DND-41 (cell line): ENCODE data around the gene MT1H.
"Not testable (repeated sequence)": the region's sequence is repeated elsewhere in the genome, so short reads cannot be mapped to it uniquely, and the experiment has no call there.

Experiments used
- ATAC-seq: fragments of 200-7000 bp; cut with Tn5 transposase; 3 replicates; pipeline ENCODE4 v1.9.1; 2021; ENCODE audit warnings: low read depth; ENCODE audit not compliant: insufficient read depth
- DNase-seq: peaks from one replicate; pipeline ENCODE4 v3.0.0-alpha.2; 2020
- H2AFZ ChIP-seq: 2 replicates; pipeline ENCODE4 v1.6.0; 2012; ENCODE audit warnings: low read depth, low read length
- H3K27ac ChIP-seq: 2 replicates; pipeline ENCODE4 v1.5.1; 2012; ENCODE audit warnings: low read length, inconsistent platforms
- H3K27me3 ChIP-seq: fragments of 200-600 bp; sonication (generic); 2 replicates; pipeline ENCODE4 v1.6.0; 2012; ENCODE audit warnings: low read length, mild to moderate bottlenecking, inconsistent platforms; ENCODE audit not compliant: insufficient read depth, poor library complexity
- H3K36me3 ChIP-seq: 2 replicates; pipeline ENCODE4 v1.5.1; 2012; ENCODE audit warnings: low read length, inconsistent platforms; ENCODE audit not compliant: insufficient read depth
- H3K4me1 ChIP-seq: 2 replicates; pipeline ENCODE4 v1.5.1; 2012; ENCODE audit warnings: mild to moderate bottlenecking, low read length; ENCODE audit not compliant: insufficient read depth
- H3K4me2 ChIP-seq: 2 replicates; pipeline ENCODE4 v1.6.0; 2012; ENCODE audit warnings: mild to moderate bottlenecking, moderate library complexity, low read length, inconsistent platforms; ENCODE audit not compliant: insufficient read depth
- H3K4me3 ChIP-seq, 2 experiments: fragments of 200-600 bp in 1 of 2; shearing (Covaris generic) in 1 of 2; 2 replicates each; pipeline ENCODE4 v1.5.1; 2012 to 2016; ENCODE audit warnings: inconsistent platforms in 2 of 2, low read length in 2 of 2, mild to moderate bottlenecking in 2 of 2, low read depth in 1 of 2, moderate library complexity in 1 of 2
- H3K79me2 ChIP-seq: 2 replicates; pipeline ENCODE4 v1.6.0; 2012; ENCODE audit warnings: low read length, inconsistent platforms; ENCODE audit not compliant: insufficient read depth
- H3K9ac ChIP-seq: 2 replicates; pipeline ENCODE4 v1.6.0; 2012; ENCODE audit warnings: low read depth, mild to moderate bottlenecking, inconsistent platforms, low read length, moderate library complexity
- H3K9me3 ChIP-seq: 2 replicates; pipeline ENCODE4 v1.5.1; 2012; ENCODE audit warnings: low read length, moderate library complexity, mild to moderate bottlenecking, inconsistent platforms; ENCODE audit not compliant: insufficient read depth, severe bottlenecking
- H4K20me1 ChIP-seq: 2 replicates; pipeline ENCODE4 v1.6.0; 2012; ENCODE audit warnings: low read length; ENCODE audit not compliant: insufficient read depth
- EZH2 ChIP-seq: IDR thresholded peaks from 3 replicates; pipeline ENCODE4 v1.6.1; 2012; ENCODE audit warnings: borderline replicate concordance, low read depth, mild to moderate bottlenecking, moderate library complexity, low read length, inconsistent platforms; ENCODE audit not compliant: severe bottlenecking
- TF ChIP-seq, protein P1 (sequence below): IDR thresholded peaks from 2 replicates; pipeline ENCODE4 v1.5.1; 2012; ENCODE audit warnings: borderline replicate concordance, low read length, moderate library complexity, mild to moderate bottlenecking; ENCODE audit not compliant: poor library complexity, severe bottlenecking; ENCODE audit errors: extremely low read depth

MT1H gene

DNA sequence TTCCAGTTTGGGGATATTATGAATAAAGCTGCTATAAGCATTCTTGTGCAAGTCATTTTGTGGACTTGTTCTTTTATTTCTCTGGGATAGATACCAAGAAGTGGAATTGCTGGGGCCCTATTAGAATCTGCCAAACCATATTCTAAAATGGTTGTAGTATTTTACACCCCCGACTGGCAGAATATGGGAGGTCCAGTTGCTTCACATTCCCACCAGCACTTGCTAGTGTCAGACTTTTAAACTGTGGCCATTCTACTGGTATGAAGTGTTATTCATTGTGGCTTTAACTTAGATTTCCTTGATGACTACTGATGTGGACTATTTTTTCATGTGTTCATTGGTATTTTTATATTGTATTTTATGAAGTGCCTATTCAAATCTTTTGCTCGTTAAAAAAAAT is 42.2 kb downstream of the MT1H start:
- H3K36me3 ChIP-seq: no peaks in the 10 kb centered on the region
- no peaks in the 10 kb centered on the region for H4K20me1 ChIP-seq
- peaks cover 8% of the 10 kb centered on the region; the same call in 1 of the 2 replicates for H3K79me2 ChIP-seq
- TF ChIP-seq, protein P1, sequence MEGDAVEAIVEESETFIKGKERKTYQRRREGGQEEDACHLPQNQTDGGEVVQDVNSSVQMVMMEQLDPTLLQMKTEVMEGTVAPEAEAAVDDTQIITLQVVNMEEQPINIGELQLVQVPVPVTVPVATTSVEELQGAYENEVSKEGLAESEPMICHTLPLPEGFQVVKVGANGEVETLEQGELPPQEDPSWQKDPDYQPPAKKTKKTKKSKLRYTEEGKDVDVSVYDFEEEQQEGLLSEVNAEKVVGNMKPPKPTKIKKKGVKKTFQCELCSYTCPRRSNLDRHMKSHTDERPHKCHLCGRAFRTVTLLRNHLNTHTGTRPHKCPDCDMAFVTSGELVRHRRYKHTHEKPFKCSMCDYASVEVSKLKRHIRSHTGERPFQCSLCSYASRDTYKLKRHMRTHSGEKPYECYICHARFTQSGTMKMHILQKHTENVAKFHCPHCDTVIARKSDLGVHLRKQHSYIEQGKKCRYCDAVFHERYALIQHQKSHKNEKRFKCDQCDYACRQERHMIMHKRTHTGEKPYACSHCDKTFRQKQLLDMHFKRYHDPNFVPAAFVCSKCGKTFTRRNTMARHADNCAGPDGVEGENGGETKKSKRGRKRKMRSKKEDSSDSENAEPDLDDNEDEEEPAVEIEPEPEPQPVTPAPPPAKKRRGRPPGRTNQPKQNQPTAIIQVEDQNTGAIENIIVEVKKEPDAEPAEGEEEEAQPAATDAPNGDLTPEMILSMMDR: no peak
- no peaks in the 10 kb centered on the region for H3K27me3 ChIP-seq
- no peaks in the 10 kb centered on the region for H3K9me3 ChIP-seq
- no peak overlapping the region for H2AFZ ChIP-seq
- H3K9ac ChIP-seq: no peak overlapping the region
- no peak overlapping the region for H3K4me3 ChIP-seq
- H3K27ac ChIP-seq: no peak overlapping the region
- DNase-seq (no peak), ATAC-seq (no peak)
- no peak overlapping the region for H3K4me2 ChIP-seq
- peaks cover 41% of the 10 kb centered on the region for H3K4me1 ChIP-seq

DNA sequence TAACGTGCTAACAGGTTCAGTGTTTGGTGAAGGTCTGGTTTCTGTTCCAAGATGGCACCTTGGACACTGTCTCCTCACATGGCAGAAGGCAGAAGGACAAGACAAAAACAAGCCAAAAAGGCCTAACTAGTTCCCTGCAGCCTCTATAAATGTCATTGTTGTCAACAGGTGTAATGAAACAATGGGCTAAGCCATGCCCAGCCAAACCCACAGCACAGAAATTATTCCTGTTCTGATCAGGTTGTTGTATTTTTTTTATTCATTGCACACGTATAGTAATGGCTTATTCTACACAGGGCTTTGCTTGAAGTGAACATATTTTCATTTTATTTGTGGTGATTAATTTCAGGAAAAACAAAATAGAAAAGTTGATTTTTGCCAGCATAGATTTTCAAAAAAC is 44.2 kb downstream of the MT1H start:
- no peak overlapping the region for H2AFZ ChIP-seq
- no peak overlapping the region for H3K9ac ChIP-seq
- TF ChIP-seq EZH2: no peak
- TF ChIP-seq, protein P1: no peak
- H3K36me3 ChIP-seq: no peaks in the 10 kb centered on the region
- no peak for DNase-seq
- peaks cover 8% of the 10 kb centered on the region; the same call in 1 of the 2 replicates for H3K79me2 ChIP-seq
- H3K9me3 ChIP-seq: no peaks in the 10 kb centered on the region
- H3K4me1 ChIP-seq: peaks cover 26% of the 10 kb centered on the region
- no peak overlapping the region for H3K27ac ChIP-seq
- no peaks in the 10 kb centered on the region for H3K27me3 ChIP-seq
- no peaks in the 10 kb centered on the region for H4K20me1 ChIP-seq
- no peak overlapping the region for H3K4me3 ChIP-seq
- no peak overlapping the region for H3K4me2 ChIP-seq
- ATAC-seq: no peak

DNA sequence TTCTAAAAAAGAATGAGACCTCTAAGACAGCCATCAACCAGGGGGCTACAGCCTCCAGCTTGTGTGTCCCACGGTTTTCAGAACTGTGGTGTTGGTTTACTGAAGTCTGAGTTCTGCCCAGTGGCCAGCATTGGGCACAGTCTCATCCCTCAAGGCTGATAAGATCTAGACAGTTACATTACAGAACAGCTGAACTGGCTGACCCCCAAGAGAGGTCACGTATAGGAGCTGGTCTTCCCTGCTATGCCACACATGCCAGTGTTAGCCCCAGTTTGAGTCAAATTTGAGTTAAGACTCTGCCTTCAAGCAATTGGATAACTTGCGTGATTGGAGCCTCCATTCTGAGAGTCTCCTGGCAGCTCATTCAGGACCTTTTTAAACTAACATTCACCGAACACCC is 45.5 kb downstream of the MT1H start:
- no peak for DNase-seq
- no peaks in the 10 kb centered on the region for H4K20me1 ChIP-seq
- no peak overlapping the region for H3K27ac ChIP-seq
- no peak overlapping the region for H3K4me3 ChIP-seq
- no peaks in the 10 kb centered on the region for H3K9me3 ChIP-seq
- no peak overlapping the region for H3K4me2 ChIP-seq
- H3K27me3 ChIP-seq: no peaks in the 10 kb centered on the region
- peaks cover 13% of the 10 kb centered on the region for H3K4me1 ChIP-seq
- H2AFZ ChIP-seq: no peak overlapping the region
- H3K9ac ChIP-seq: no peak overlapping the region
- H3K36me3 ChIP-seq: no peaks in the 10 kb centered on the region
- peaks cover 7% of the 10 kb centered on the region; the same call in 1 of the 2 replicates for H3K79me2 ChIP-seq
- no peak for TF ChIP-seq EZH2
- TF ChIP-seq, protein P1: no peak
- no peak for ATAC-seq

DNA sequence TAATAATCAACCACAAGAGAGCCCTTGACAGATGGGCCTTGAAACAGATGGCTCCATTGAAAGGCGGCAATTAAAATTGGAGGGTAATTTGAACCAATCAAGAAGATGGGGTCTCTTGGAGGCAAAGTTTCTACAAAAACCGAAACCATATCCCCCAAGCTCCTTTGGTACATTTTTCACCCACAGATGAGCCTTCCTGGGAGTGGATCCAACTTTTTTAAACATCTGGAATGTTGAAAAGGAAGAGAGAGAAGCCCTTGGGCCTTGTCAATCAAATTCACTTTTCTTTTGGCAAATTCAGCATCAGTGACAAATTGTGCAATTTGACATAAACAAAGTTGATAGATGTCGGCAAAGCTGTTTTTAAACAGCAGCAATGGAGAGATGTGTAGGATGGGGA is 47.1 kb downstream of the MT1H start:
- Histone ChIP-seq H3K4me3 (no peak overlapping the region), H3K36me3 (no peaks in the 10 kb centered on the region), H2AFZ (no peak overlapping the region), H3K4me1 (no peaks in the 10 kb centered on the region), H3K79me2 (no peaks in the 10 kb centered on the region), H3K9ac (no peak overlapping the region), H3K27me3 (no peaks in the 10 kb centered on the region), H3K4me2 (no peak overlapping the region), H3K27ac (no peak overlapping the region), H4K20me1 (no peaks in the 10 kb centered on the region), H3K9me3 (no peaks in the 10 kb centered on the region)
- no peak for ATAC-seq
- TF ChIP-seq EZH2: no peak
- TF ChIP-seq, protein P1: no peak
- DNase-seq: no peak

DNA sequence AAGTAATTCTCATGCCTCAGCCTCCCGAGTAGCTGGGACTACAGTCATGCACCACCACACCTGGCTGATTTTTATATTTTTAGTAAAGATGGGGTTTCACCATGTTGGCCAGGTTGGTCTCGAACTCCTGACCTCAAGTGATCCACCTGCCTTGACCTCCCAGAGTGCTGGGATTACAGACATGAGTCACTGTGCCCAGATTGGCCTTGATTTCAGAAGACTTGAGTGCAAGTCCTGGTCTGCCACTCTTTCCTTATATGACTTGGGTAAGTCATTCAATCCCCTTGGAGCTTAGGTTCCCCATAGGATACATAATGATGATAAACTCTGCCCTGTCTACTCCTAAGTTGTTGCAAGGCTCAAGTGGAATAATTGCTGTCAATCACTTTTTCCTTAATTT is 47.9 kb downstream of the MT1H start:
- H3K4me2 ChIP-seq, H3K9me3 ChIP-seq, H3K27ac ChIP-seq, H3K4me1 ChIP-seq, H3K36me3 ChIP-seq, H3K4me3 ChIP-seq, H2AFZ ChIP-seq, DNase-seq, H3K79me2 ChIP-seq, ATAC-seq, H4K20me1 ChIP-seq, H3K27me3 ChIP-seq, H3K9ac ChIP-seq: not testable (repeated sequence)
